ENCODE data around the gene KLHL11.
"Not testable (repeated sequence)": the region's sequence is repeated elsewhere in the genome, so short reads cannot be mapped to it uniquely, and the experiment has no call there.

KLHL11 gene

DNA sequence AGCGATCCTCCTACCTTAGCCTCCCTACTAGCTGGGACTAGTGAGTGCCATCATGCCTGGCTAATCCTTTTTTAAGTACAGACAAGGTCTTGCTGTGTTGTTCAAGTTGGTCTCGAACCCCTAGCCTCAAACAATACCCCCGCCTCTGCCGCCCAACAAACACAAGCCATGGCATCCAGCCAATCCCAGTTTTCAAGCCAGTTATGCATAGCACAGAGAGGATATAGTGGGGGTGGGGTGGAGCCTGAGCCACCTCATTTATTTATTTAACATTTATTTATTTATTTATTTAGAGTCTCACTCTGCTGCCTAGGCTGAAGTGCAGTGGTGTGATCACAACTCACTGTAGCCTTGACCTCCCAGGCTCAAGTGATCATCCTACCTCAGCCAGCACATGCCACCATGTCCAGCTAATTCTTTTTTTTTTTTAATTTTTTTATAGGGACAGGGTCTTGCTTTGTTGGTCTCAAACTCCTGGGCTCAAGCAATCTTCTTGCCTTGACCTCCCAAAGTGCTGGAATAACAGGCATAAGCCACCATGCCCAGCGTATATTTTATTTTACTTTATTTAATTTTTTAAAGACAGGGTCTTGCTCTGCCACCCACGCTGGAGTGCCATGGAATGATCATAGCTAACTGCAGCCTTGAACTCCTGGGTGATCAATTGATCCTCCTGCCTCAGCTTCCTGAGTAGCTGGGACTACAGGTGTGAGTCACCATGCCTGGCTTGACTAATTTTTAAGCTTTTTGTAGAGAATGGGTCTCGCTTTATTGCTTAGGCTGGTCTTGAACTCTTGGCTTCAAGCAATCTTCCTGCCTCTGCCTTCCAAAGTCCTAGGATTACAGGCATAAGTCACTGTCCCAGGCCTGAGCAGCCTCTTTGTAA is 26.2 kb upstream of the KLHL11 start:
- DNase-seq (ENCODE audit: low read depth), result no peak
- H3K4me3 ChIP-seq (ENCODE audit: control insufficient read depth, low read depth, low read length), result no peak overlapping the region
- TF ChIP-seq, protein P1, sequence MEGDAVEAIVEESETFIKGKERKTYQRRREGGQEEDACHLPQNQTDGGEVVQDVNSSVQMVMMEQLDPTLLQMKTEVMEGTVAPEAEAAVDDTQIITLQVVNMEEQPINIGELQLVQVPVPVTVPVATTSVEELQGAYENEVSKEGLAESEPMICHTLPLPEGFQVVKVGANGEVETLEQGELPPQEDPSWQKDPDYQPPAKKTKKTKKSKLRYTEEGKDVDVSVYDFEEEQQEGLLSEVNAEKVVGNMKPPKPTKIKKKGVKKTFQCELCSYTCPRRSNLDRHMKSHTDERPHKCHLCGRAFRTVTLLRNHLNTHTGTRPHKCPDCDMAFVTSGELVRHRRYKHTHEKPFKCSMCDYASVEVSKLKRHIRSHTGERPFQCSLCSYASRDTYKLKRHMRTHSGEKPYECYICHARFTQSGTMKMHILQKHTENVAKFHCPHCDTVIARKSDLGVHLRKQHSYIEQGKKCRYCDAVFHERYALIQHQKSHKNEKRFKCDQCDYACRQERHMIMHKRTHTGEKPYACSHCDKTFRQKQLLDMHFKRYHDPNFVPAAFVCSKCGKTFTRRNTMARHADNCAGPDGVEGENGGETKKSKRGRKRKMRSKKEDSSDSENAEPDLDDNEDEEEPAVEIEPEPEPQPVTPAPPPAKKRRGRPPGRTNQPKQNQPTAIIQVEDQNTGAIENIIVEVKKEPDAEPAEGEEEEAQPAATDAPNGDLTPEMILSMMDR (conservative IDR thresholded peaks at IDR 0.05; ENCODE audit: control insufficient read depth, insufficient read depth, low read depth, low read length), result no peak

DNA sequence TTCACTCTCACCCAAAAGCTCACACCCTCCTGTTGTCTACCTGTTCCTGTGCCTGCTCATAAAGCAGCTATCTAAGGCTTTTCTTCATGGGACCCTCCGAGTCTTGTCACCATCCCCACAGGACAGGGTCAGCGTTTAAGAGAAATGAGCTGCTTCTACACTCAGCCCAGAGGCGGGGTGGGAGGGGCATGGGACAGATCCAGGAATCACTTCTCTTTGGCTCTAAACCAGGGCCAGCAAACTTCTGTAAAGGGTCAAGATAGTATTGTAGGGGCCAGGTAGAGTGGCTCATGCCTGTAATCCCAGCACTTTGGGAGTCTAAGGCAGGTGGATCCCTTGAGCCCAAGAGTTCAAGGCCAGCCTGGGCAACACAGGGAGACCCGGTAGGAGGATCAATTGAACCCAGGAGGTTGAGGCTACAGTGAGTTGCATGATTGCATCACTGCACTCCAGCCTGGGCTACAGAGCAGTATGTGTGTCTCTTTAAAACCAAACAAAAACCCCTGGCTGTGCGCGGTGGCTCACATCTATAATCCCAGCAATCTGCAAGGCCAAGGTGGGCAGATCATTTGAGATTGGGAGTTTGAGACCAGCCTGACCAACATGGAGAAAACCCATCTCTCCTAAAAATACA is 23.2 kb upstream of the KLHL11 start:
- TF ChIP-seq, protein P1 (conservative IDR thresholded peaks at IDR 0.05; ENCODE audit: control insufficient read depth, insufficient read depth, low read depth, low read length), result no peak
- DNase-seq (ENCODE audit: low read depth), result no peak
- no peak overlapping the region for H3K4me3 ChIP-seq (ENCODE audit: control insufficient read depth, low read depth, low read length)

DNA sequence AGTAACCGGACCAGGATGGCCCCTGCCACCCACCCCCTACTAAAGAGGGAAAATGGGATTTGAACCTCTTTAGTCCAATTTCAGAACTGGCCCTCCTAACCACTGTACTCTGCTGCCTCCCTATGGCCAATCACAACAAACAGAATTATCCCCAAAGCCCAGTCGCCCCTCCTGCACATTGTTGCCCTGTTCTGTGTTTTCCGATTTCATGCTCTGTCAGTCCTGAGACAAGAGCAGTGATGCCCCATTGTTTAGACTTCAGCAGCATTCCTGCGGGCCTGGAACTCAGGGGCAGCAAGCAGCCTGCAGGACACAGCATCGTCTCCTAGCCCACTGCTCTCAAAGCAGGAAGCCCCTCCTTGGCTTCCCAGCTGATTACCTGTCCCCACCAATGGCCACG is 20.5 kb upstream of the KLHL11 start:
- H3K4me3 ChIP-seq (ENCODE audit: control insufficient read depth, low read depth, low read length), result no peak overlapping the region
- no peak for DNase-seq (ENCODE audit: low read depth)
- TF ChIP-seq, protein P1 (conservative IDR thresholded peaks at IDR 0.05; ENCODE audit: control insufficient read depth, insufficient read depth, low read depth, low read length), result no peak

DNA sequence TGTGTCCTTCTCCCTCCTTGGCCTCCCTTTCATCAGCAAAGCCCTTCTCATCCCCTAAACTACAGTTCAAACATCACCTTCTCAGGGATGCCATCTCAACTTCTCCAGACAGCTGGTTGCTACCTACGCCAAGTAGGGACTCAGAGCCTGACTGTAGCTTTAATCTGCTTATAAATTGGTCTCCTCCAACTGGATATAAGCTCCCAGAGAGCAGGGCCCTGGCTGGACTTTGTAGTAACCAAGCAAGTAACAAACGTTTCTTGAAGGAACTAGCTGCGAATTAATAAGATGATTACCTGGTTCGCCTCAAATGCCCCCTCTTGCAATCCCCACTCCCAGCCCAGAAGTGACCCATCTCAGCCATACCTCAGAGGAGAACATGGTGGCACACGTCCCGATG is 17.5 kb upstream of the KLHL11 start:
- H3K4me3 ChIP-seq (ENCODE audit: control insufficient read depth, low read depth, low read length), result no peak overlapping the region
- TF ChIP-seq, protein P1 (conservative IDR thresholded peaks at IDR 0.05; ENCODE audit: control insufficient read depth, insufficient read depth, low read depth, low read length), result no peak
- no peak for DNase-seq (ENCODE audit: low read depth)

DNA sequence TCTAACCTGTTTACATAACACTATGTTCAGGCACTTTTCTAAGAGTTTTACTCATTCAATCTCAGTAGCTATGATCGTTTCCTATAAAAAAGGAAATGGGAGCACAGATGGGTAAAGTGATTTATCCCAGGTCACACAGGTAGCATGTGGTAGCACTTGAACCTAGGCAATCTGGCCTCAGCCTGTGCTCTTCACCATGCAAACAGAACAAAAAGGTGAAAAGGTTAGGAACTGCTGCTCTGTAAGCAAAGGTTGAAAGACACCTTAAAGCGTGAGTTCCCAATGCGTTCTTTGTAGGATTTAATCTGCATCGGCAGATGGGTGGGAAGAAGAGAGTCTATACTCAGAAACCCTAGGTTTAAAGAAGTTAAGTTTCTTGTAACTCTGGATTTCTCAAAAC is 14.9 kb upstream of the KLHL11 start:
- TF ChIP-seq, protein P1 (conservative IDR thresholded peaks at IDR 0.05; ENCODE audit: control insufficient read depth, insufficient read depth, low read depth, low read length), result no peak
- no peak overlapping the region for H3K4me3 ChIP-seq (ENCODE audit: control insufficient read depth, low read depth, low read length)
- DNase-seq (ENCODE audit: low read depth), result no peak

DNA sequence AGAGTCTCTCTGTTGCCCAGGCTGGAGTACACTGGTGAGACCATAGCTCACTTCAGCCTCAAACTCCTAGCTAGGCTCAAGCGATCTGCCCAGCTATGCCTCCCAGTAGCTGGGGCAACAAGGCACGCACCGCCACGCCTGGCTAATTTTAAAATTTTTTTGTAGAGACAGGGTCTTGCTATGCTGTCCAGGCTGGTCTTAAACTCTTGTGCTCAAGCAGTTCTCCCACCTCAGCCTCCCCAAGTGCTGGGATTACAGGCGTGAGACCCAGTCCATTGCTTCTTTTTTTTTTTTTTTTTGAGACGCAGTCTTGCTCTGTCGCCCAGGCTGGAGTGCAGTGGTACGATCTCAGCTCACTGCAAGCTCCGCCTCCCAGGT is 9.1 kb upstream of the KLHL11 start:
- not testable (repeated sequence) for DNase-seq (ENCODE audit: low read depth); H3K4me3 ChIP-seq (ENCODE audit: control insufficient read depth, low read depth, low read length)

DNA sequence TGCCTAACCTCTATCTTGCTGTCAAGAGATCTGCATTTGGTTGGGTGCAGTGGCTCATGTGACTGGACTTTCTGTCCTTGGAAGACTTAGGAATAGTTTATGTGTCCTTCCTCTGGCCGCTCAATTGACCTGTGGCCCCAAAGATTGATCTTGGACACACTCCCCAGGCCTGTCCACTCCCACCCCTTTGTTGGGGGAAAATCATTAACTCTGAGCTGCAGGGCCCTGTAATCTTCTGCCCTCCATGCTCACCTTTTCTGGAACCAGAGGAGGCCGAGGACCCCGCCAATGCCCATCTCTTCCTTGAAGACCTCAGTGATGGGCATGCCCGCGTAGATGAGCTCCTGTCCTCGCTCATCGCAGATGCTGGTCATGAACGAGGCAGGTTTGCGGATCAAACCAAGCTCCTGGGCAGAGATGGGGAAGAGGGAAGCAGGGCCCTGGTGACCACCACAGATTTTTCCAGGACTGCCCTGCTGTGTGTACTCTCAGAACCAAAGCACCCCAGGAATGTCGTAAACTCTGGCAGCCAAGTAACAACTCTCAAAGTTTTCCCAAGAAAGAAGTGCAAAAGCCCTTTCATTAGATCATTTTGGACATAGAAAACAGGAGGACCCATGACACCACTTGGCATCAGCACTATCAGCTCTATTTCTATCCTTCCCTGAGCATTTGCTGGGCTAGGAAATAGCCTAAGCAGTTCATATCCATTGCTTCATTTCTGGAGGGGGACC is 8.5 kb upstream of the KLHL11 start:
- no peak overlapping the region for H3K4me3 ChIP-seq (ENCODE audit: control insufficient read depth, low read depth, low read length)
- TF ChIP-seq, protein P1 (conservative IDR thresholded peaks at IDR 0.05; ENCODE audit: control insufficient read depth, insufficient read depth, low read depth, low read length), result no peak
- no peak for DNase-seq (ENCODE audit: low read depth)
